ENCODE measurements around the gene SCN5A. TPM values are rescaled to one million over a fixed set of nuclear protein-coding genes. Genes with fewer than 3 reads are reported as not detected.
A peak's percentile ranks its signal among the peaks of the same experiment; 100 is the strongest.

Gene SCN5A
- polyA plus RNA-seq, 1 of the 3 experiments (the other 2 are of a cell fraction) = 0.18 TPM

DNA sequence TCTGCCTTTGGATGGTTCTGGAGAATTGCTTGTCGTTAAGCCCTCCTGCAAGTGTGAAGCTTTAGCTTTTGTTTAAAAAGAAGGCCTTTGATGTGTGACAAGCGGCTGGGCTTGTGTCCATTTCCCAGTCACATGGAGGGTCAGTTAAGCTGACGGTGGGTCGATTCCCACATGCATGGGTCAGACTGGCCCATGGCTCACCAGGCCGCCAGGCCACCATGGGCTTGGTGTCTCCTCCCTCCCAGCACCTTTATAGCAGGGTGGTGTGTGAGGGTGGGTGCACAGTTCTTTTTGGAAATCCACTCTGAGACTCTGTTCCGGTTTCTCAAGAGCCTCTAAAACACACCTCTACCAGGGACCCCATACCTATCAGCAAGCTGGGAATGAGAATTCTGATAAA is 67.2 kb downstream of the SCN5A start:
- TF ChIP-seq TEAD4 (IDR thresholded peaks at IDR 0.05; ENCODE audit: borderline replicate concordance, insufficient read depth) (no peak), JUND (IDR thresholded peaks at IDR 0.05) (no peak), MXI1 (IDR thresholded peaks at IDR 0.05; ENCODE audit: low read depth, low read length) (no peak), RAD21 (IDR thresholded peaks at IDR 0.05; ENCODE audit: low read length) (no peak), RXRA (IDR thresholded peaks at IDR 0.05; ENCODE audit: borderline replicate concordance, low read depth) (no peak), NRF1 (IDR thresholded peaks at IDR 0.05; ENCODE audit: low read depth, low read length) (no peak), FOSL2 (IDR thresholded peaks at IDR 0.05; ENCODE audit: borderline replicate concordance, low read depth) (no peak), MEF2A (IDR thresholded peaks at IDR 0.05; ENCODE audit: borderline replicate concordance, low read depth) (no peak), FOXJ3 (CRISPR knock-in tag; IDR thresholded peaks at IDR 0.05) (no peak), ZBTB33 (IDR thresholded peaks at IDR 0.05; ENCODE audit: borderline replicate concordance, low read depth) (no peak), SMC3 (IDR thresholded peaks at IDR 0.05; ENCODE audit: low read depth, low read length) (no peak), GABPA (IDR thresholded peaks at IDR 0.05; ENCODE audit: low read depth) (no peak), ELF1 (IDR thresholded peaks at IDR 0.05) (no peak), YY1 (IDR thresholded peaks at IDR 0.05; ENCODE audit: low read depth) (no peak), CHD2 (IDR thresholded peaks at IDR 0.05; ENCODE audit: low read length, partially characterized antibody) (no peak), POLR2AphosphoS5 (IDR thresholded peaks at IDR 0.05; ENCODE audit: low read depth, low read length) (no peak)
- TF ChIP-seq, protein P1, sequence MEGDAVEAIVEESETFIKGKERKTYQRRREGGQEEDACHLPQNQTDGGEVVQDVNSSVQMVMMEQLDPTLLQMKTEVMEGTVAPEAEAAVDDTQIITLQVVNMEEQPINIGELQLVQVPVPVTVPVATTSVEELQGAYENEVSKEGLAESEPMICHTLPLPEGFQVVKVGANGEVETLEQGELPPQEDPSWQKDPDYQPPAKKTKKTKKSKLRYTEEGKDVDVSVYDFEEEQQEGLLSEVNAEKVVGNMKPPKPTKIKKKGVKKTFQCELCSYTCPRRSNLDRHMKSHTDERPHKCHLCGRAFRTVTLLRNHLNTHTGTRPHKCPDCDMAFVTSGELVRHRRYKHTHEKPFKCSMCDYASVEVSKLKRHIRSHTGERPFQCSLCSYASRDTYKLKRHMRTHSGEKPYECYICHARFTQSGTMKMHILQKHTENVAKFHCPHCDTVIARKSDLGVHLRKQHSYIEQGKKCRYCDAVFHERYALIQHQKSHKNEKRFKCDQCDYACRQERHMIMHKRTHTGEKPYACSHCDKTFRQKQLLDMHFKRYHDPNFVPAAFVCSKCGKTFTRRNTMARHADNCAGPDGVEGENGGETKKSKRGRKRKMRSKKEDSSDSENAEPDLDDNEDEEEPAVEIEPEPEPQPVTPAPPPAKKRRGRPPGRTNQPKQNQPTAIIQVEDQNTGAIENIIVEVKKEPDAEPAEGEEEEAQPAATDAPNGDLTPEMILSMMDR (IDR thresholded peaks at IDR 0.05) = no peak
- TF ChIP-seq, protein P2, sequence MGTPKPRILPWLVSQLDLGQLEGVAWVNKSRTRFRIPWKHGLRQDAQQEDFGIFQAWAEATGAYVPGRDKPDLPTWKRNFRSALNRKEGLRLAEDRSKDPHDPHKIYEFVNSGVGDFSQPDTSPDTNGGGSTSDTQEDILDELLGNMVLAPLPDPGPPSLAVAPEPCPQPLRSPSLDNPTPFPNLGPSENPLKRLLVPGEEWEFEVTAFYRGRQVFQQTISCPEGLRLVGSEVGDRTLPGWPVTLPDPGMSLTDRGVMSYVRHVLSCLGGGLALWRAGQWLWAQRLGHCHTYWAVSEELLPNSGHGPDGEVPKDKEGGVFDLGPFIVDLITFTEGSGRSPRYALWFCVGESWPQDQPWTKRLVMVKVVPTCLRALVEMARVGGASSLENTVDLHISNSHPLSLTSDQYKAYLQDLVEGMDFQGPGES (IDR thresholded peaks at IDR 0.05; ENCODE audit: low read depth, low read length) = no peak
- TF ChIP-seq, protein P3, sequence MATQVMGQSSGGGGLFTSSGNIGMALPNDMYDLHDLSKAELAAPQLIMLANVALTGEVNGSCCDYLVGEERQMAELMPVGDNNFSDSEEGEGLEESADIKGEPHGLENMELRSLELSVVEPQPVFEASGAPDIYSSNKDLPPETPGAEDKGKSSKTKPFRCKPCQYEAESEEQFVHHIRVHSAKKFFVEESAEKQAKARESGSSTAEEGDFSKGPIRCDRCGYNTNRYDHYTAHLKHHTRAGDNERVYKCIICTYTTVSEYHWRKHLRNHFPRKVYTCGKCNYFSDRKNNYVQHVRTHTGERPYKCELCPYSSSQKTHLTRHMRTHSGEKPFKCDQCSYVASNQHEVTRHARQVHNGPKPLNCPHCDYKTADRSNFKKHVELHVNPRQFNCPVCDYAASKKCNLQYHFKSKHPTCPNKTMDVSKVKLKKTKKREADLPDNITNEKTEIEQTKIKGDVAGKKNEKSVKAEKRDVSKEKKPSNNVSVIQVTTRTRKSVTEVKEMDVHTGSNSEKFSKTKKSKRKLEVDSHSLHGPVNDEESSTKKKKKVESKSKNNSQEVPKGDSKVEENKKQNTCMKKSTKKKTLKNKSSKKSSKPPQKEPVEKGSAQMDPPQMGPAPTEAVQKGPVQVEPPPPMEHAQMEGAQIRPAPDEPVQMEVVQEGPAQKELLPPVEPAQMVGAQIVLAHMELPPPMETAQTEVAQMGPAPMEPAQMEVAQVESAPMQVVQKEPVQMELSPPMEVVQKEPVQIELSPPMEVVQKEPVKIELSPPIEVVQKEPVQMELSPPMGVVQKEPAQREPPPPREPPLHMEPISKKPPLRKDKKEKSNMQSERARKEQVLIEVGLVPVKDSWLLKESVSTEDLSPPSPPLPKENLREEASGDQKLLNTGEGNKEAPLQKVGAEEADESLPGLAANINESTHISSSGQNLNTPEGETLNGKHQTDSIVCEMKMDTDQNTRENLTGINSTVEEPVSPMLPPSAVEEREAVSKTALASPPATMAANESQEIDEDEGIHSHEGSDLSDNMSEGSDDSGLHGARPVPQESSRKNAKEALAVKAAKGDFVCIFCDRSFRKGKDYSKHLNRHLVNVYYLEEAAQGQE (IDR thresholded peaks at IDR 0.05; ENCODE audit: low read depth, low read length) = no peak
- DNase-seq = no peak
- no peaks in the 10 kb centered on the region for H4K20me1 ChIP-seq (ENCODE audit: insufficient read depth)
- H3K9me2 ChIP-seq = no peaks in the 10 kb centered on the region
- ChIA-PET POLR2A (interaction anchor here (1.0 kb wide), 1 partner anchor 61 kb away, joined by 3 read pairs; no protein-coding TSS in a partner anchor), CTCF (interaction anchor here (1.0 to 4.7 kb wide), 8 partner anchors 14 to 86 kb away, joined by 3 to 36 read pairs (median 3); partner anchors contain the start of gene EXOG)
- 45% methylated on average over 5 of the region's 6 CpGs for WGBS (ENCODE audit: low lambda C conversion rate)
- H3K79me2 ChIP-seq (ENCODE audit: insufficient read depth) = no peaks in the 10 kb centered on the region
- peaks cover 0 to 63% of the 10 kb centered on the region in 2 experiments; a peak in 2 of 4 replicates for H3K4me1 ChIP-seq (ENCODE audit: control insufficient read depth in 1 of 2, insufficient read depth in 2 of 2, low read depth in 1 of 2, low read length in 1 of 2)
- no peak overlapping the region for H2AFZ ChIP-seq (ENCODE audit: low read depth)
- no peaks in the 10 kb centered on the region for H3K9me3 ChIP-seq
- no peak overlapping the region for H3K9ac ChIP-seq
- no peak overlapping the region for H3K4me3 ChIP-seq (ENCODE audit: low read depth in 2 of 2, low read length in 1 of 2)
- no peaks in the 10 kb centered on the region for H3K27me3 ChIP-seq (ENCODE audit: insufficient read depth)
- no peaks in the 10 kb centered on the region for H3K36me3 ChIP-seq (replicated peaks in 1 of 2; ENCODE audit: control insufficient read depth in 1 of 2, insufficient read depth in 2 of 2, low read length in 1 of 2)
- H3F3A ChIP-seq (replicated peaks; ENCODE audit: insufficient read depth) = no peaks in the 10 kb centered on the region
- H3K27ac ChIP-seq (ENCODE audit: low read depth in 2 of 2, low read length in 1 of 2) = peak overlapping the region in 1 of 2 experiments; percentile 93; a peak in 2 of 4 replicates
- no peak overlapping the region for H3K4me2 ChIP-seq

Measured in SK-N-SH (cell line).